Endometrium (tissue), 2 donors: ENCODE measurements around the gene MAPKAPK5.
"Not testable (repeated sequence)": the region's sequence is repeated elsewhere in the genome, so short reads cannot be mapped to it uniquely, and the experiment has no call there.

Experiments used
- FAIRE-seq: peaks from 2 replicates; lab custom pipeline; 2012; peaks lifted over from hg19 to GRCh38; lab: Jason Lieb, UNC
- donor health status: control.
- donor health status: control.

The MAPKAPK5 gene

GRCh38 chr12:111886662-111887545, 44.9 kb downstream of the MAPKAPK5 start:
- no peak for FAIRE-seq

DNA sequence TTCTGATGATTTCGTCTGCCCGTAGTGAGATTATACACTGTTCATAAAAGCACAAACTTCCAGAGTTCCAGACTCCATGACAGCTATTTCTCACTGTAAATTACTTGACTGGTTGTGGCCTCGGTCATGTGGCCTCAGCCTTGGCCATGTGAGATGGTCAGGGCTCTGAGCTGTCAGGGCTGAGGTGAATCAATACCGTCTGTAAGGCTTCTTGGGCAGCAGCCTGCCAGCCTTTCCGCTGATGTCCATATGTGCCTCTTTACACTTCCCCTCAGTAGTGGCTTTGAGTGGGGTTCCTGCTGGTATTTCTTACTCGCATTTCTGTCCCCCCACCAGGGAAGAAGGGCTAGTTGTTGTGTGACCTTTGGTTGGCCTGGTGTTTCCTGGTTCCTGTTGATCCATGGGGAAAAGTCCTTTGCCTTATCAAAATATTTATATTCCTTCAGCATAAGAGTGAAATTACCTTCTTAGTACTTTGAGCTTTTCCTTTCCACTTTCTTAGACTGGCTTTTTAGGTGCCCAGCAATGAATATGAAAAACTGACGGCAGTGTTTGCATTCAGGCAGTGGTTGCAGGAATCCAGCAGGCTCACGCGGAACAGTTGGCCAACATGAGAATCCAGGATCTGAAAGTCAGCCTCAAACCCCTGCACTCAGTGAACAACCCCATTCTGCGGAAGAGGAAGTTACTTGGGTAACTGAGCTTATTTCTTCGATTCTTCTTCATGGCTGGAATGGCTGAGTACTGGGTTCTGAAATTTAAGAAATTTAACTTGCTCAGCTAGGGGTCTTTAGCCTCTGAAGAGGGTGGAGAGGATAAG, 46.1 kb downstream of the MAPKAPK5 start:
- FAIRE-seq, result no peak

DNA sequence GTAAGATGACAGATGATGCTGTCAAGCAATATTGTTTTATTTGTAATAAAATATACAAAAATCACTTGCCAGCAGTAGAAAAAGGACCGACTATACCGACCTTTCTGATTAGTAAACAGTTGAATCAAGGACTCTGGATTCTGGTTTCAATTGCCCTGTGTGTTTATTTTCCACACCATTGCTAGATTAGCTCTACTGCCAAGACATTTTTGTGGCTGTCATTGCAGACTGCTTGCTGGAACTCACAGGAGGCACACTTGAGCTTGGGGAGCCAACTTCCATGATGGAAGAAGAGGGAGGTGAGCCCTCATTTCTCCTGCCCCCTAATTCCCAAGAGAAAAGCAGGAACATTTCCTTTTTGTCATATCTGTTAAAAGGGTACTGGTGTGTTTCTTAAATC, 51.3 kb downstream of the MAPKAPK5 start:
- no peak for FAIRE-seq

DNA sequence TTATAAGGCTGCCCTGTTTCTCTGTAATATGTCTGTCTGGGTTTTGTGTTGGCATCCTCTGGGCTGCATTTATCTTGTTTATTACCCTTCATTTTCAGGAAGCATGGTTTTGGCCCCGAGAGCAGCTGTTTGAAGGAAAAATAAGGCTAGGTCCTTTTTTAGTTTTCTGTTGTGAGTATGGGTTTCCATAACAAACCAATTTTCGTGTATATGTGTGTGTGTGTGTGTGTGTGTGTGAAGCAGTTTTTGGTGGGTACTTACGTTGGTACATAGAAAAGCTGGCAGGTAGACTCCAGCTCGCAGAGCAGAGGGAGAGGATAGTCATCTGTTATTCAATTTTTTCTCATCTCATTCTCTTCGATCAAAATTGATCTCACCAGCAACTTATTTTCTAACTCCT, 52.5 kb downstream of the MAPKAPK5 start:
- no peak for FAIRE-seq

- FAIRE-seq, result no peak
Measured at GRCh38 chr12:111901182-111901581, 59.2 kb downstream of the MAPKAPK5 start.

- no peak for FAIRE-seq
Measured at GRCh38 chr12:111904446-111904975, 62.5 kb downstream of the MAPKAPK5 start.

GRCh38 chr12:111905502-111905901, 63.5 kb downstream of the MAPKAPK5 start:
- no peak for FAIRE-seq

DNA sequence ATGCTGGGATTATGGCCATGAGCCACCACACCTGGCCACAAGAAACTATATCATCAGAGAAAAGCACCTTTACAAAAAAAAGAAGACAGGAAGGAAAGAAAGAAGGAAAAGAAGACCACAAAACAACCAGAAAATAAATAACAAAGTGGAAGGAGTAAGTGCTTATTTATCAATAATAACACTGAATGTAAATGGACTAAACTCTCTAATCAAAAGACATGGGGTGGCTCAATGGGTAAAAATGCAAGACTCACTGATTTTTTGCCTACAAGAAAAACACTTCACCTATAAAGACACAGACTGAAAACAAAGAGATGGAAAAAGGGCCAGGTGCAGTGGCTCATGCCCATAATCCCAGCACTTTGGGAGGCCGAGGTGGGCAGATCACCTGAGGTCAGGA, 65.7 kb downstream of the MAPKAPK5 start:
- no peak for FAIRE-seq

DNA sequence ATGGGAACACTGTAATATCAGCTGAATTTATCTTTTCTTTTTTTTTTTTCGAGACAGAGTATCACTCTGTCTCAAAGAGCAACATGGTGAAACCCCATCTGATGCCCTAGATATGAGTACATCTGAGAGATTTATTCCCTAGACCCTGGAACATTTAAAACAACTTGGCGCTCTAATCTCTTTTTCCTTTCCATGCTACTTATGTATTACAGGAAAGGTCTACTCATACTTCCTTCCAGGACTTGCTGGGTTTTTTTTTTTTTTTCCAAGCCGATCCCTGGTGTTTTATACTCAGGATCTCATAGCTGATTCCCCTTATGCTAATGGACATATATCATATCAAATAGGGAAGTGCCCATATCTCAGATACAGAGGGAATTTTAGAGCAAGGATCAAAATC, 83.1 kb downstream of the MAPKAPK5 start:
- no peak for FAIRE-seq

GRCh38 chr12:111926631-111927030, 84.6 kb downstream of the MAPKAPK5 start:
- no peak for FAIRE-seq

- FAIRE-seq, result no peak
Measured at GRCh38 chr12:111927346-111927745, 85.3 kb downstream of the MAPKAPK5 start.

DNA sequence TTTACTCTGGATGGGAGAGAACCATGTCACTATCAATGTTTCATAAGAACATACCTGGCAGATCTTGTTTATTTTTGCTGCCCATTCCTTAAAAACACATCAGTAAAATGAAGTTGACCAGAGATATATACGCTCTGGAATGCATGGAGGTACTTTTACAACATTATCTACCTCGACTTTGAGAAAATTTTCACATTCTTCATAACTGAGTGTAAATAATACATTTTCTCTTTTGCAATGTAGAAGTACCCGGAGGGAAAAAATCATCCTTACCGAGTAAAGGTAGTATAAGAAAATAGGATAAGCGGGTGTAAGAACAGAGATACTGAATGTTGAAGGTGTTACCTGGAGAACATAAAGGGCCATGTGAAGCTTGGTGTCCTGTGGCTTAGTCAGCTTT, 90.2 kb downstream of the MAPKAPK5 start:
- no peak for FAIRE-seq

- no peak for FAIRE-seq
Measured at GRCh38 chr12:111936869-111937268, 94.8 kb downstream of the MAPKAPK5 start.

DNA sequence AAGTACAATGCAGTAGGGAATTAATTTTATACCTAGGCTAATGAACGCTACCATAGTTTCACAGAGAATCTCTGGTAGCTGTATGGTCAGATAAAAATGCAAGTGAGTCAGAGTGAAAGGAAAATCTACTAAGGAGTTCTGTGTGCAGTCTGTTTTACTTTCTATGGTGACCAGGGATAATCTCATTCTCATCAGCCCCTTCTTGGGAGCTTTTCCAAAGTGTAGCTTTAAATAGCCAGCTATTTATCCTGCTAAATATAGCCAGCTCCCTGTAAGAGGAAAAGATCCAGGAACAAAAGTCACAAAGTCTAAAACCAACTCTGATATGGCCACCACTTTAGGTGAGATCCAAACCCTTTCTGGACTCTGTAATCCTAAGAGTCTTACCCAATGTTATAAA, 95.4 kb downstream of the MAPKAPK5 start:
- no peak for FAIRE-seq

DNA sequence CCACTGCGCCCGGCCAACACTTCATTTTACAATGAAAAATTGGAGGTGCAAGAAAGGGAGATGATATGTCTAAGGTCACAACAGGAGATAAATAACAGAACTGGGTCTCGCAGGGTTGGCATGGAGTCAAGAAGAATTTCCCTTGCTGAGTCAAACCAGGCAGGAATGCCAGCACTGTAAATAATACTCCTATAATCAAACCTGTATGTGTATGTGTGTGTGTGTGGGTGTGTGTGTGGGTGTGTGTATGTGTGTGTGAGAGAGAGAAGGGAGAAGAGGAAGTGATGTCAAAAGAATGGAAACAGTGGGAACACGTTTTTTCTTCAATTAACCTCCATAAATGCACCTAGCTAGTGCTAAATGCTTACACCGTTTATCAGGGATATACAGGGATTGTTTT, 100.5 kb downstream of the MAPKAPK5 start:
- FAIRE-seq, result no peak

DNA sequence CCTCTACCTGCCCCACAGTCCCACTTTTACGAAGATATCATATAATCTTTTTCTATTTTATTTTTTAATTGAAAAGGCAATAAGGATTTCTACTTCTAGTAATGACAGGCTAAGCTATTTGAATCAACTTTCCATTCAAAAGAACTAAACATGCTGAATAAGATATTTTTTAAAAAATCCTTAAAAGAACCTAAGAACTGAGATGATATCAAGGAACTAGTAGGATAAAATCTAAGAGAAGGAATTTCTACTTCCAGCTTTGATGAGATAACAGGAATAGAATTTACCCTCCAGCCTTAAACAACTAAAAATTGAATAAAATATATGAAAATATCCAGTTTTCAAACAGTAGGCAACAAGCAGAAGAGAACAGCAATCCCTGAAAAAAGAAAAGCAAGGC, 101.9 kb downstream of the MAPKAPK5 start:
- no peak for FAIRE-seq

DNA sequence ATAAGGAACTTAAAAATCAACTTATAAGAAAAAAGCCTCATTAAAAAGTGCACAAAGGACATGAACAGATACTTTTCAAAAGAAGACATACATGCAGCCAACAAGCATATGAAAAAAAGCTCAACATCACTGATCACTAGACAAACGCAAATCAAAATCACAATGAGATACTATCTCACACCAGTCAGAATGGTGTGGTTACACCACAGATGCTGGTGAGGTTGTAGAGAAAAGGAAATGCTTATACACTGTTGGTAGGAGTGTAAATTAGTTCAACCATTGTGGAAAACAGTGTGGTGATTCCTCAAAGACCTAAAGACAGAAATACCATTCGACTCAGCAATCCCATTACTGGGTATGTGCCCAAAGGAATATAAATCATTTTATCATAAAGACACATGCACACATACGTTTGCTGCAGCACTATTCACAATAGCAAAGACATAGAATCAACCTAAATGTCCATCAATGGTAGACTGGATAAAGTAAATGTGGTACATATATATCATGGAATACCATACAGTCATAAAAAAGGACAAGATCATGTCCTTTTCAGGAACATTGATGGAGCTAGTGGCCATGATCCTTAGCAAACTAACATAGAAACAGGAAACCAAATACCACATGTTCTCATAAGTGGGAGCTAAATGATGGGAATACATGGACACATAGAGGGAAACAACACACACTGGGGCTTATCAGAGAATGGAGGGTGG, 109.1 kb downstream of the MAPKAPK5 start:
- not testable (repeated sequence) for FAIRE-seq
